Endothelial cell of umbilical vein (primary cell): Measurements from ENCODE around the gene GEMIN7.

Source experiments
- EZH2 ChIP-seq: IDR thresholded peaks from 2 replicates; pipeline ENCODE4 v1.6.1; 2012; ENCODE audit warnings: borderline replicate concordance, low read depth, mild to moderate bottlenecking, moderate library complexity, low read length, inconsistent platforms; ENCODE audit not compliant: severe bottlenecking
- GATA2 ChIP-seq: IDR thresholded peaks from 2 replicates; pipeline ENCODE4 v1.7.0; 2011; ENCODE audit warnings: low read depth, mild to moderate bottlenecking, moderate library complexity, mixed read lengths, low read length; ENCODE audit not compliant: insufficient read length, insufficient read depth
- JUN ChIP-seq: IDR thresholded peaks from 2 replicates; pipeline ENCODE4 v1.6.1; 2011; ENCODE audit warnings: borderline replicate concordance, low read depth; ENCODE audit not compliant: insufficient read length, insufficient read depth
- POLR2A ChIP-seq: IDR thresholded peaks from 2 replicates; pipeline ENCODE4 v1.6.1; 2012; ENCODE audit warnings: low read depth, mild to moderate bottlenecking, control low read depth, low read length
- POLR2AphosphoS5 ChIP-seq: IDR thresholded peaks from 2 replicates; pipeline ENCODE4 v1.6.1; 2012; ENCODE audit warnings: low read depth, mild to moderate bottlenecking, control low read depth, low read length, moderate library complexity; ENCODE audit not compliant: insufficient read depth
- TF ChIP-seq, protein P1 (sequence below), 2 donors: IDR thresholded peaks; 1 replicate in 1 of 2; 2 replicates in 1 of 2; pipeline ENCODE4 v1.5.1; 2011; ENCODE audit warnings: low read length in 2 of 2, mild to moderate bottlenecking in 2 of 2, moderate library complexity in 2 of 2, control low read depth in 1 of 2, inconsistent platforms in 1 of 2, low read depth in 1 of 2; ENCODE audit not compliant: insufficient read depth in 1 of 2; ENCODE audit errors: extremely low read depth in 1 of 2
- TF ChIP-seq, protein P2 (sequence below): IDR thresholded peaks from 2 replicates; pipeline ENCODE4 v1.6.1; 2011; ENCODE audit not compliant: insufficient read depth, insufficient read length

- no peak for TF ChIP-seq GATA2
- TF ChIP-seq, protein P1, sequence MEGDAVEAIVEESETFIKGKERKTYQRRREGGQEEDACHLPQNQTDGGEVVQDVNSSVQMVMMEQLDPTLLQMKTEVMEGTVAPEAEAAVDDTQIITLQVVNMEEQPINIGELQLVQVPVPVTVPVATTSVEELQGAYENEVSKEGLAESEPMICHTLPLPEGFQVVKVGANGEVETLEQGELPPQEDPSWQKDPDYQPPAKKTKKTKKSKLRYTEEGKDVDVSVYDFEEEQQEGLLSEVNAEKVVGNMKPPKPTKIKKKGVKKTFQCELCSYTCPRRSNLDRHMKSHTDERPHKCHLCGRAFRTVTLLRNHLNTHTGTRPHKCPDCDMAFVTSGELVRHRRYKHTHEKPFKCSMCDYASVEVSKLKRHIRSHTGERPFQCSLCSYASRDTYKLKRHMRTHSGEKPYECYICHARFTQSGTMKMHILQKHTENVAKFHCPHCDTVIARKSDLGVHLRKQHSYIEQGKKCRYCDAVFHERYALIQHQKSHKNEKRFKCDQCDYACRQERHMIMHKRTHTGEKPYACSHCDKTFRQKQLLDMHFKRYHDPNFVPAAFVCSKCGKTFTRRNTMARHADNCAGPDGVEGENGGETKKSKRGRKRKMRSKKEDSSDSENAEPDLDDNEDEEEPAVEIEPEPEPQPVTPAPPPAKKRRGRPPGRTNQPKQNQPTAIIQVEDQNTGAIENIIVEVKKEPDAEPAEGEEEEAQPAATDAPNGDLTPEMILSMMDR (IDR thresholded peaks at IDR 0.05; ENCODE audit: extremely low read depth in 1 of 2, insufficient read depth in 1 of 2, low read depth in 1 of 2, low read length in 2 of 2) = no peak
- no peak for TF ChIP-seq POLR2A
- TF ChIP-seq EZH2 = no peak
- no peak for TF ChIP-seq JUN
- TF ChIP-seq, protein P2, sequence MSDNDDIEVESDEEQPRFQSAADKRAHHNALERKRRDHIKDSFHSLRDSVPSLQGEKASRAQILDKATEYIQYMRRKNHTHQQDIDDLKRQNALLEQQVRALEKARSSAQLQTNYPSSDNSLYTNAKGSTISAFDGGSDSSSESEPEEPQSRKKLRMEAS = no peak
- TF ChIP-seq POLR2AphosphoS5 = no peak
Observed at GRCh38 chr19:45103156-45103507, 24.1 kb downstream of the GEMIN7 start.
